HG02610 (cell line): ENCODE results near the gene LIPT2.
"Not testable (repeated sequence)": the region's sequence is repeated elsewhere in the genome, so short reads cannot be mapped to it uniquely, and the experiment has no call there.

Experiments used
- ATAC-seq: cut with Tn5 transposase; IDR thresholded peaks from one replicate; pipeline ENCODE4 v1.9.1; 2021; ENCODE audit warnings: mild to moderate bottlenecking, moderate library complexity; ENCODE audit not compliant: unreplicated experiment

The LIPT2 gene

DNA sequence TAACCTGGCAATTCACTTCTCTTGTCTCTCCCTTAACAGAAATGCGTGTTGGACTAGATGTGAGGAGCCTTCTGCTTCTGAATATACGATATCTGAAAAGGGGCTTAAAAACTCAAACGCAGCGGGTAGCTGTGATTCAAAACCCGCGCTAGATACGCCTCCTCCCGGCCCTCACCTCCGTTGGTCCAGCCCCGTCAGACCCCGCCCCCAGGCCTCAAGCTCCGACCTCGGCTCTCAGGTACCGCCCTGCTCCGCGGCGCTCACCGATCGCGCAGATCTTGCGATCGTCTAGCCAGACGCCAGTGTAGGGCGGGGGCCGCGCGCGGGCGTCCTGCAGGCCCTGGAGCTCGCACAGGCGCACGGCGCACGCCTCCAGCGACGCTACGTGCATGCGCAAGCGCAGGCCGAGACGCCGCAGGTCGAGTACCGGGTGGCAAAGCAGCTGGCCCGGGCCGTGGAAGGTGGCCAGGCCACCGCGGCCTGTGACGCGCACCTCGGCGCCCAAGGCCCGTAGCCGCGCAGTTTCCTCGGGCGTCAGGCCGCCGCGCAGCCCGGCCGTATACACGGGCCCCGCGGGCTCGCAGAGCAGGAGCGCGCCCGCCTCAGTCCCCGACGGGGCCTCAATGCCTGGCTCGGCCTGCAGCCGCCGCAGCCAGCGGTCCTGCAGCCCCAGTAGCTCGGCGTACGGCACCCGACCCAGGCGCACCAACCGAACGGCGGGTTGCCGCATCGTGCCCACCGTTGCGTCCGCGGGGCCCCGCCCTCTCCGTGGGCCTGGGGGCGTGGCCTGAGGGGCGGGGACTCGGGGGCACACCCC is at the start of gene LIPT2:
LIPT2 (minus strand) TSS at position 751 of the 817 bp plus-strand sequence; CDS start at position 730, 21 bp downstream.
- peak; percentile 98 for ATAC-seq

DNA sequence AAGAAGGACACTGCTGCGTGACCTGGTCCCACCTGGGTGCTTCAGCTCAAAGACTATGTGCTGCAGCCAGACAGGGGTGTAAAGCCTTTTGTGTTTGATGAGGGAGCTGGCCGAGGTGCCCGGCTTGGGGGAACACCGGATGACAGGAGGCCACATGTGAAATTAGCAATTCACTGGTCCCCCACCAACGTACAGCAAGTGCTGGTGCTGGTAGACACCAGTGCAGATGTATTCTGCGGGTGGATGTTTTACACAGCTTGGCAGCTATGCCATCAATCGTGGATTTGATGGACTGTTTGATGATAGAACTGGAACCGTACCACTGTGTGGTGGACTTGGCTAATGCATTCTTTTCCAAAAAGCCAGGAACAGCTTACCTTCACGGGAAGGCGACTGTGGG is 47.9 kb upstream of the LIPT2 start:
- ATAC-seq = no peak

DNA sequence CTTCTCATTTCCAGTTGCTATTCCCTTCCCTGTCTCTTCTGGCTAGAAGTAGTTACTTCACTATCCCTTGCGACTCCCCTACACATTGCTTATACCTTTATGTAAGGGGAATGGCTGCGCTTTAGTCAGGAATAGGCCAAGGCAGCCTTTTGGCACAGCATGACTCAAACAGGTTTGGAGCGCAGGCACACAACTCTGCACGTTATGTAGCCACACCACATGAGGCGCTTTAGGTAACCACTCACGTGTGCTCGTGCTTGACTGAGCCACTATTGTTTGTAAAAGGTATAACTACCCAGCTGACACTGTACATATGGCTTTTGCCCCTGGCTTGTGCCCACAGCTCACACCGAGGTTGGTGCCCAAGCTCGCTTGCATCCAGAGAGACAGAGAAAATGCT is 46.7 kb upstream of the LIPT2 start:
- no peak for ATAC-seq

DNA sequence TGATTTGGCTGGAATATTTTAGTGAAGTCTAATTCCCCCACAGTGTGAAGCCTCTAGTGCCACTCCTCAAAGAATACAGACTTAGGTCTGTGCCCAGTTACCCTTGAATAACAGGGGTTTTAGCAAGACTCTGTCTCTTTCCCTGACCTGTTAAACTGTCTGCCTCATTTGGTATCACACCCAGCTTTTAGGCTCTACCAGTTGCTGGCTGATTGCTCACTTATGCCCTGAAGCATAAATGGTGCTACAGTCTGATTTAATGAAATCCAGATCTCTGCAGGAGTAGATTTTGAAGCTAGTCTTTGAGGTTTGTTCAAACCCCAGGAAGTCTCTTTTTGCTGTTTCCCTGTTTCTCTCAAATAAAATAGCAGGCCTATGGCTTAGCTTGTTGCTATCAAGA is 45.2 kb upstream of the LIPT2 start:
- ATAC-seq = no peak

GRCh38 chr11:74535371-74536160 is 42.0 kb upstream of the LIPT2 start:
- ATAC-seq = no peak

- ATAC-seq = not testable (repeated sequence)
Measured at GRCh38 chr11:74534946-74535275, 41.4 kb upstream of the LIPT2 start.

DNA sequence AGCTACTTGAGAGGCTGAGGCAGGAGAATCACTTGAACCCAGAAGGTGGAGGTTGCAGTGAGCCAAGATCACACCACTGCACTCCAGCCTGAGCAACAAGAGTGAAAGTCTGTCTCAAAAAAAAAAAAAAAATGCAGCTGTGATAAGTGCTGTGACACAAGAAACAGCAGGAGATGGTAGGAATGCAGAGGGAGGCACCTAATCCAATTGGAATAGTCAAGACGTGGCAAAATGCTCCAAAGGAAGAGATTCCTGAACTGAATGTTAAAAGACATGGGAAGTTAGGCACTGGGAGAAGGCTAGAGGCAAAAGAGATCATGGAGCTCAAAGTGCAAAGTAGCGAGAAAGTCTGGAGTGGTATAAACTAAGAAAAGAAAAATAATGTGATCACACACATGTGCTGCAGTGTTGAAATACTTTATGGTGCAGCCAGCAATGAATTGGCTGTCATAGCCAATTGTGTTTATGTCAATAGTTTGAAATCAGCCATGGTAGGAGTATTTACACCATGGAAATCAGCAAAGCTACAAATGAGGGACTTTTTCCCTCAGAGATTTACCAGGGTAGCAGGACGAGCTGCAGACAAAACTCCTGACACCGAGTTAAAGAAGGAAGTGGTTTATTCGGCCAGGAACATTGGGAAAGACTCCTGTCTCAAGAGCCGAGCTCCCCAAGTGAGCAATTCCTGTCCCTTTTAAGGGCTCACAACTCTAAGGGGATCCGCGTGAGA is 40.9 kb upstream of the LIPT2 start:
- no peak for ATAC-seq

DNA sequence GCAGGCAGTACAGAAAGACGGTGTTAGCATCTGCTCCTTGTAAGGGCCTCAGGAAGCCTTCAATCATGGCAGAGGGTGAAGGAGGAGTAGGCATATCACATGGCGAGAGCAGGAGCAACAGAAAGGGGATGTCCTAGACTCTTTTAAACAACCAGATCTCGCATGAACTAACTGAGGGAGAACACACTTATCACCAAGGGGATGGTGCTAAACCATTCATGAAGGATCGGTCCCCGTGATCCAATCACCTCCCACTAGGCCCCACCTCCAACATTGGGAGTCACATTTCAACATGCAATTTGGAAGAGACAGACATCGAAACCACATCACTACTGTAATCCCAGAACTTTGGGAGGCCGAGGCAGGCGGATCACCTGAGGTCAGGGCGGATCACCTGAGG is 39.9 kb upstream of the LIPT2 start:
- ATAC-seq = no peak

- ATAC-seq = no peak
Measured at GRCh38 chr11:74532501-74533246, 39.1 kb upstream of the LIPT2 start.

GRCh38 chr11:74524978-74525377 is 31.5 kb upstream of the LIPT2 start:
- no peak for ATAC-seq

- ATAC-seq = no peak
Measured at GRCh38 chr11:74524501-74524900, 31.0 kb upstream of the LIPT2 start.

GRCh38 chr11:74522776-74523175 is 29.3 kb upstream of the LIPT2 start:
- ATAC-seq = no peak

- no peak for ATAC-seq
Measured at GRCh38 chr11:74521666-74522252, 28.2 kb upstream of the LIPT2 start.

GRCh38 chr11:74520927-74521665 is 27.6 kb upstream of the LIPT2 start:
- ATAC-seq = no peak

DNA sequence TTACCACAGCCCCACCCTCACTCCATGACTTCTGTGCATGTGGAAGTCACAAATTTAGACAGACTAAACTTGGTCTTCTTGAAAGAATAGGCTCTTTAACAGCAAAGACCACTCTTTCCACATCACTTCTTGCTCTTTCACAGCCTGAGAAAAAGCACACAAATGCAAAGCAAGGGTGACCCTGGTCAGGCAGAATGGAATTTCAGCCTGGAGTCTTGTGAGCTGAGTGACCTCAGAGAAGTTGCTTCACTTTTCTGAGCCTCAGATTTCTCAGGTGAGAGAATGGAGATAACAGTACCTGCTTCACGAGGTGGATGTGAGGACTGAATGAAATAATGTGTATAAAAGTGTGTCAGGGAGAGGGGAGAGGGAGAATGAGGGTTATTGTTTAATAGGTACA is 26.8 kb upstream of the LIPT2 start:
- no peak for ATAC-seq

DNA sequence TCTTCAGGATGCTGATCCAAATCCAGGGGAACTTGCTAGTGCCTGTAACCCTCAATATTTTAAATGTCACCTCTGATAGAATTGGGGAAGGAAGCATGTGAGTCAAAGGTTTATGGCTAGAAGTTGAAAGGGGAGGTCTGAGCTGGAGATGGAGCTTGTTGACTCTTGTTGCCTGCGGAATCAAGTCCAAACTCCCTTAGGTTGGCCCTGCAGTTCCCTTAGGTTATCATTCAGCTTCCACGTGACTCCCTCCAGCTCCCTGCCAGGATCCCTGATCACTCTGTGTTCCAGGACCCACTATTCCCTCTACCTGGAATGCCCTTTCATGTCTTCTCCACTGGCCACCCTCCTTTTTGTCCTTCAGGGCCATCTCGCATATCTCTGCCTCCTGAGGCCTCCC is 26.2 kb upstream of the LIPT2 start:
- no peak for ATAC-seq

DNA sequence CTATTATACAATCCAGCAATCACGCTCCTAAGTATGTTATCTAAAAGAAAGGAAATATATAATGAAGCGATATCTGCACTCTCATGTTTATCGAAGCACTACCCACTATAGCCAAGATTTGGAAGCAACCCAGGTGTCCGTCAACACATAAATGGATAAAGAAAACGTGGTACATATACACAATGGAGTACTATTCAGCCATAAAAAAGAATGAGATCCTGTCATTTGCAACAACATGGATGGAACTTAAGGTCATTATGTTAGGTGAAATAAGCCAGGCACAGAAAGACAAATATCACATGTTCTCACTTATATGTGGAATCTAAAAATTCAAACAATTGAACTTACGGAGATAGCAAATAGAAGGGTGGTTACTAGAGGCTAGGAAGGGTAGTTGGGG is 24.1 kb upstream of the LIPT2 start:
- ATAC-seq = not testable (repeated sequence)

DNA sequence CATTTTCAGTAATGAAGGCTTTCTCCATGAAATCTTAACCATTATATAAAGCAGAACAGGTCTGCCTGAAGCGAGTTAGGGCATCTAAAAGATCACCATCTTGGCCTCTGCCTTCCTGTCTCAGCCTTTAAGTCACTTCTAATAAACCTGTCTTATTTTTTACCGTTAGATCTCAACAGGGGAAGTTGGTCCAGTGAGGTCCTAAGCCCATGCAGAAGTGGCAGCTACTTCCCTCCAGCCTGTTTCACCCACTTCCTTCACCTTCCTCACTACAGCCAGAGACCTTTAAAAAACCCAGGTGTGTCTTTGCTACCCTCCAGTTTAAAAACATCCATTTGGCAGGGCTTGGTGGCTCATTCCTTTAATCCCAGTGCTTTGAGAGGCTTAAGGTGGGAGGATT is 14.1 kb upstream of the LIPT2 start:
- ATAC-seq = no peak

DNA sequence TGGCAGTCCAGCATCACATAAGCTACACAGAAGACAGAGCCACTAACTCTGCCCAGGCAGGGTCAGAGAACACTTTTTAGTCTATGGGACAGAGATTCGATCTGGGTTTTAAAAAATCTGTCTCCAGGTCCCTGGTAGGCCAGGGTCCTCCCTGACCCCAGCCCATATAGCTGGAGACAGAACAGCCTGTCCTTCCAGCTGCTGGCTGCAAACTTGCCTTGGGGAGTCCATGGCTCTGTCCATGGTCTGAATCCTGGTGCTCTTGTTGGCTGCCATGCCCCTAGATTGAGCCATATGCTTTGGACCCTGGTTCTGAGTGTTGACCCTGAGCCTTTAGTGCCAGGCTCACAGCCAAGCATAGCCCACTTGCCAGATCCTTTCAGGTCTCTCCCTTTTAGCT is 13.3 kb upstream of the LIPT2 start:
- no peak for ATAC-seq

DNA sequence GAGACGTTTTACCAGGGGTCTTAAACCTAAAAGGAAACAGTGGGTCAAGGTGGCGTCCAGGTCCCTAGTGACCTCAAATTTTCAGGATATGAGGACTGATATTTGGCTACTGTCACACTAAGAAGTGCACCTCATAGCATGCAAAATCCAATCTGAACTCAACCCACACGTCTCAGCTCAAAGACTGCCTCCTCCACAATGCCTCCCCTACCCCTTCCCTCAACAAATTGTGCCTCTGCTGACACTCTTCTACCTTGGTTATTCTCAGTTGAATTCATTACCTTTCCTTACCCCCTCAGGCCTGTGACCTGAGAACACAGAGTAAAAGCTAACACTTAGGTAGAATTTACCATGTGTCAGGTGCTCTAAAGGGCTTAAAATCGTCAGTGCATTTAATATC is 12.4 kb upstream of the LIPT2 start:
- no peak for ATAC-seq
